ENCODE data around the gene IKZF3.

GRCh38 chr17:39756380-39757079, 107.6 kb downstream of the IKZF3 start:
- TF ChIP-seq CTCF (conservative IDR thresholded peaks at IDR 0.05 in 1 of 2, IDR thresholded peaks at IDR 0.05 in 1 of 2; ENCODE audit: extremely low read depth in 1 of 2, insufficient read depth in 1 of 2, low read depth in 1 of 2, low read length in 2 of 2) (no peak), EZH2 (IDR thresholded peaks at IDR 0.05; ENCODE audit: borderline replicate concordance, low read length) (no peak)
